Glutamatergic neuron (in vitro differentiated cells): ENCODE data around the gene SF3A2. TPM values are rescaled to one million over a fixed set of nuclear protein-coding genes. Genes with fewer than 3 reads are reported as not detected.

Experiments used
- DNase-seq: peaks from one replicate; pipeline ENCODE4 v3.0.0; 2022
- H3K27ac Mint-ChIP-seq: one replicate; pipeline ENCODE4 v1.8.0; 2020; ENCODE audit warnings: mild to moderate bottlenecking, mixed read lengths, inconsistent platforms; ENCODE audit not compliant: unreplicated experiment
- H3K27me3 Mint-ChIP-seq: one replicate; pipeline ENCODE4 v1.8.0; 2020; ENCODE audit warnings: mild to moderate bottlenecking, moderate library complexity, mixed read lengths, inconsistent platforms; ENCODE audit not compliant: unreplicated experiment
- H3K36me3 Mint-ChIP-seq: one replicate; pipeline ENCODE4 v1.8.0; 2020; ENCODE audit warnings: mild to moderate bottlenecking, mixed read lengths, inconsistent platforms; ENCODE audit not compliant: unreplicated experiment
- H3K4me1 Mint-ChIP-seq: one replicate; pipeline ENCODE4 v1.8.0; 2020; ENCODE audit warnings: mild to moderate bottlenecking, low read depth, mixed read lengths, inconsistent platforms; ENCODE audit not compliant: unreplicated experiment
- H3K4me3 Mint-ChIP-seq: one replicate; pipeline ENCODE4 v1.8.0; 2020; ENCODE audit warnings: mild to moderate bottlenecking, mixed read lengths, inconsistent platforms; ENCODE audit not compliant: unreplicated experiment
- H3K9me3 Mint-ChIP-seq: one replicate; pipeline ENCODE4 v1.8.0; 2020; ENCODE audit warnings: mild to moderate bottlenecking, moderate library complexity, mixed read lengths, inconsistent platforms; ENCODE audit not compliant: unreplicated experiment
- CTCF ChIP-seq: fragments of 200-600 bp; sonication (generic); IDR thresholded peaks from one replicate; pipeline ENCODE4 v1.5.0; 2021; ENCODE audit not compliant: partially characterized antibody, unreplicated experiment
- total RNA-seq: library from RNA; stranded (reverse); fragmentation: NEBNext Ultra II Directional; extraction: Animal tissue kit (Norgen Biotek cat#: 25700); gene quantifications from one replicate; pipeline ENCODE4 v1.2.1, GENCODE V29; 2021; ENCODE audit not compliant: unreplicated experiment

The SF3A2 gene
- total RNA-seq, 1 donor from 2014 or later: 101 TPM

GRCh38 chr19:2245273-2245672, 8.6 kb downstream of the SF3A2 start:
- Mint-ChIP-seq H3K4me3 (no peak overlapping the region), H3K4me1 (peaks cover 11% of the 10 kb centered on the region), H3K27ac (no peak overlapping the region), H3K27me3 (peaks cover 9% of the 10 kb centered on the region), H3K9me3 (peaks cover 9% of the 10 kb centered on the region), H3K36me3 (no peaks in the 10 kb centered on the region)
- no peak for DNase-seq
- TF ChIP-seq CTCF: no peak

DNA sequence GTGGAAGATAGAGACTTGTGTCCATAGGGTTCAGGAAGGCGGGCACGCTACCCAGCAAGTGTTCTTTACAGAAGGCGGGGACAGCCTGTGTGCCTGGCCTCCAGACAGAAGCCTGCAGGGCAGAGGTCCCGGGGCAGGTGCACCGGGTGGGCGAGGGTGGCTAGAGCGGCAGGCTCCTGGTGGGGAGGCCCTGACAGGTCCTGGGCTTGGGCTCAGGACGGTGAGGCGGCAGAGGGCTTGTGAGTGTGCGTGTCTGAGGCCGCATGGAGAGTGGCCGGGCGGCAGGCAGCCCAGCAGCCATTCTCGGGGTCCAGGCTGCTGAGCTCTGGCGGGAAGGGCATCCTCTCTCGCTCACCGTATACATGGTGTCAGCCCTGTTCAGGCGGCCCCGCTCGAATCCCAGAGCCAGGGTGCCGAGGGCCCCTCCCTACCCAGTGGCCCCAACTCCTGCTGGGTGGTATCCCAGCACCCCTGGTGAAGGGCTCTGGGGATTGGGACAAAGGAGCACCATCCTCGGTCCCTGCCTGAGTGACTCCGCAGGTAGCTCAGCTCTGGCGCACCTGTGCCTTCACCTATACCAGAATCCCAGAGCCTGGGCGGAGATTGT, 9.5 kb downstream of the SF3A2 start:
- Mint-ChIP-seq H3K27me3 (peaks cover 7% of the 10 kb centered on the region), H3K27ac (no peak overlapping the region), H3K36me3 (no peaks in the 10 kb centered on the region), H3K4me3 (no peak overlapping the region), H3K4me1 (peaks cover 2% of the 10 kb centered on the region), H3K9me3 (peaks cover 7% of the 10 kb centered on the region)
- no peak for TF ChIP-seq CTCF
- DNase-seq: no peak

DNA sequence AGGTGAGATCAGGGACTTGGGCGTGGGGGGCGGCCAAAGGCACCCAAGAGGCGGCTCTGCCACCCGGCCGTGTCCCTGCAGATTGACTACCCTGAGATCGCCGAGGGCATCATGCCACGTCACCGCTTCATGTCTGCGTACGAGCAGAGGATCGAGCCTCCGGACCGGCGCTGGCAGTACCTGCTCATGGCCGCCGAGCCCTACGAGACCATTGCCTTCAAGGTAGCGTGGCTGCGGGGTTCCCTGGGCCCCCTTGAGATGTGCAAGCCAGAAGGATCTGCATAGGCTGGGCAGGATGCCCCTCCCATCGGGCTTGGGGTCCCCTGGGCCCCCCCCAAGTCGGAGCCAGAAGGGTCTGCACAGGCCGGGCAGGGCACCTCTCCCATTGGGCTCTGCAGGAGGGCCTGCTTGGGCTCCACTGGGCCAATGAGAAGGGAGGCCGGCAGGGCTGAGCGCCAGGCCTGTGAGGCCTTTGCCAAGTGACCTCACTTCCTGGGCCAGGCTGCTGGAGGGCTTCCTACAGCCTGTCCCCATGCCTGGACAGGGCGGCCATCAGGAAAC, 10.3 kb downstream of the SF3A2 start:
- H3K36me3 Mint-ChIP-seq: no peaks in the 10 kb centered on the region
- H3K27me3 Mint-ChIP-seq: peaks cover 7% of the 10 kb centered on the region
- peaks cover 1% of the 10 kb centered on the region for H3K4me1 Mint-ChIP-seq
- H3K4me3 Mint-ChIP-seq: no peak overlapping the region
- TF ChIP-seq CTCF: no peak
- H3K9me3 Mint-ChIP-seq: peaks cover 7% of the 10 kb centered on the region
- H3K27ac Mint-ChIP-seq: no peak overlapping the region
- no peak for DNase-seq

DNA sequence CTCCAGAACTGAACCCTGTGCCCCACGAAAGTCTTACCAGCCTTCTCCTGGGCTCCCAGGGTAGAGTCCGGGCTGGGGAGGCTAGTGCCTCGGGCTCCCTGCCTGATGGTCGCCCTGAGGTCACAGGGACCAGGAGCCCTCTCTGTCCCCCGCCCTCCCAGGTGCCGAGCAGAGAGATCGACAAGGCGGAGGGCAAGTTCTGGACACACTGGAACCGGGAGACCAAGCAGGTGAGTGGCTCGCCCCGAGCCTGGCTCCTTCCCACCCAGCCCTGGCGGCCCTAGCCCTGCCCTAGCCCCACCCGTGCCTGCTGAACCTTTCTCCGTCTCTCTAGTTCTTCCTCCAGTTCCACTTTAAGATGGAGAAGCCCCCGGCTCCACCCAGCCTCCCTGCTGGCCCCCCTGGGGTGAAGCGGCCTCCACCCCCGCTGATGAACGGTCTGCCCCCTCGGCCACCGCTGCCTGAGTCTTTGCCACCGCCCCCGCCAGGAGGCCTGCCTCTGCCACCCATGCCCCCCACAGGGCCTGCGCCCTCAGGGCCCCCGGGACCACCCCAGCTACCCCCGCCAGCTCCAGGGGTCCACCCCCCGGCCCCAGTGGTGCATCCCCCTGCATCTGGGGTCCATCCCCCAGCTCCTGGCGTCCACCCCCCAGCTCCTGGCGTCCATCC, 10.9 kb downstream of the SF3A2 start:
- Mint-ChIP-seq H3K4me3 (no peak overlapping the region), H3K4me1 (peaks cover 1% of the 10 kb centered on the region), H3K27me3 (peaks cover 4% of the 10 kb centered on the region), H3K36me3 (no peaks in the 10 kb centered on the region), H3K27ac (no peak overlapping the region), H3K9me3 (peaks cover 4% of the 10 kb centered on the region)
- no peak for TF ChIP-seq CTCF
- no peak for DNase-seq
